Astrocyte (in vitro differentiated cells and primary cell): Measurements from ENCODE around the gene FRMD8. TPM values are rescaled to one million over a fixed set of nuclear protein-coding genes. Genes with fewer than 3 reads are reported as not detected.
"Not testable (repeated sequence)": the region's sequence is repeated elsewhere in the genome, so short reads cannot be mapped to it uniquely, and the experiment has no call there.

Experiments
- DNase-seq: peaks from one replicate; pipeline ENCODE4 v3.0.0-alpha.2; 2010; ENCODE audit warnings: low read depth
- FAIRE-seq: peaks from 2 replicates; lab custom pipeline; 2011; peaks lifted over from hg19 to GRCh38; lab: Jason Lieb, UNC
- H2AFZ ChIP-seq: 2 replicates; pipeline ENCODE4 v1.6.0; 2012; ENCODE audit warnings: low read depth, low read length, inconsistent platforms
- H3K27ac ChIP-seq: 2 replicates; pipeline ENCODE4 v1.5.1; 2011; ENCODE audit warnings: low read depth, low read length, inconsistent platforms
- H3K27me3 ChIP-seq: 2 replicates; pipeline ENCODE4 v1.6.0; 2011; ENCODE audit warnings: low read length, inconsistent platforms; ENCODE audit not compliant: insufficient read depth
- H3K36me3 ChIP-seq: 2 replicates; pipeline ENCODE4 v1.5.1; 2011; ENCODE audit warnings: low read length, inconsistent platforms; ENCODE audit not compliant: insufficient read depth
- H3K4me1 ChIP-seq: 2 replicates; pipeline ENCODE4 v1.5.1; 2011; ENCODE audit warnings: low read length, inconsistent platforms; ENCODE audit not compliant: insufficient read depth
- H3K4me2 ChIP-seq: 2 replicates; pipeline ENCODE4 v1.6.0; 2012; ENCODE audit warnings: low read length, inconsistent platforms
- H3K4me3 ChIP-seq: 2 replicates; pipeline ENCODE4 v1.5.1; 2011; ENCODE audit warnings: low read depth, mild to moderate bottlenecking, low read length, inconsistent platforms; ENCODE audit not compliant: insufficient read depth
- H3K79me2 ChIP-seq: 2 replicates; pipeline ENCODE4 v1.6.0; 2012; ENCODE audit warnings: mild to moderate bottlenecking, low read length, inconsistent platforms; ENCODE audit not compliant: insufficient read depth
- H3K9ac ChIP-seq: 2 replicates; pipeline ENCODE4 v1.6.0; 2012; ENCODE audit warnings: mild to moderate bottlenecking, low read length, inconsistent platforms
- H3K9me3 ChIP-seq: 2 replicates; pipeline ENCODE4 v1.5.1; 2012; ENCODE audit warnings: low read depth, mild to moderate bottlenecking, low read length, inconsistent platforms; ENCODE audit not compliant: insufficient read depth
- H4K20me1 ChIP-seq: 2 replicates; pipeline ENCODE4 v1.6.0; 2012; ENCODE audit warnings: low read length, inconsistent platforms; ENCODE audit not compliant: insufficient read depth
- H3K27ac Mint-ChIP-seq: one replicate; pipeline ENCODE4 v1.8.0; 2021; ENCODE audit warnings: mild to moderate bottlenecking, mixed read lengths; ENCODE audit not compliant: unreplicated experiment
- H3K27me3 Mint-ChIP-seq: one replicate; pipeline ENCODE4 v1.8.0; 2021; ENCODE audit warnings: low read depth, mixed read lengths; ENCODE audit not compliant: unreplicated experiment
- H3K36me3 Mint-ChIP-seq: one replicate; pipeline ENCODE4 v1.8.0; 2021; ENCODE audit warnings: low read depth, mixed read lengths; ENCODE audit not compliant: unreplicated experiment
- H3K4me1 Mint-ChIP-seq: one replicate; pipeline ENCODE4 v1.8.0; 2021; ENCODE audit warnings: low read depth, mixed read lengths; ENCODE audit not compliant: unreplicated experiment
- H3K4me3 Mint-ChIP-seq: one replicate; pipeline ENCODE4 v1.8.0; 2021; ENCODE audit warnings: mild to moderate bottlenecking, moderate library complexity, mixed read lengths; ENCODE audit not compliant: unreplicated experiment
- H3K9me3 Mint-ChIP-seq: one replicate; pipeline ENCODE4 v1.8.0; 2021; ENCODE audit warnings: mild to moderate bottlenecking, mixed read lengths; ENCODE audit not compliant: unreplicated experiment
- CTCF ChIP-seq: IDR thresholded peaks from 2 replicates; pipeline ENCODE4 v1.5.1; 2011; ENCODE audit warnings: low read depth, mild to moderate bottlenecking, inconsistent platforms, low read length, moderate library complexity; ENCODE audit not compliant: insufficient read depth
- EZH2 ChIP-seq: IDR thresholded peaks from 2 replicates; pipeline ENCODE4 v1.6.1; 2012; ENCODE audit warnings: mild to moderate bottlenecking, low read length, inconsistent platforms; ENCODE audit not compliant: insufficient read depth
- total RNA-seq: library from RNA; stranded (reverse); gene quantifications from 2 replicates; pipeline ENCODE4 v1.2.1, GENCODE V29; 2021

Gene FRMD8
- total RNA-seq, 1 donor from 2014 or later: 61.2 TPM

GRCh38 chr11:65448074-65448417 lies 61.6 kb downstream of the FRMD8 start:
- Histone ChIP-seq H4K20me1 (peaks cover 43% of the 10 kb centered on the region), H3K79me2 (peaks cover 12% of the 10 kb centered on the region), H3K27ac (no peak overlapping the region), H3K9me3 (no peaks in the 10 kb centered on the region), H3K27me3 (no peaks in the 10 kb centered on the region), H3K4me1 (peaks cover 5% of the 10 kb centered on the region), H3K9ac (no peak overlapping the region), H3K4me3 (no peak overlapping the region), H3K36me3 (peaks cover 7% of the 10 kb centered on the region), H3K4me2 (no peak overlapping the region), H2AFZ (no peak overlapping the region)
- peaks cover 34% of the 10 kb centered on the region for H3K4me1 Mint-ChIP-seq
- no peak for TF ChIP-seq EZH2
- no peak for TF ChIP-seq CTCF
- no peaks in the 10 kb centered on the region for H3K27me3 Mint-ChIP-seq
- H3K9me3 Mint-ChIP-seq: no peaks in the 10 kb centered on the region
- H3K36me3 Mint-ChIP-seq: peaks cover 7% of the 10 kb centered on the region
- peak; percentile 40 for DNase-seq
- no peak overlapping the region for H3K4me3 Mint-ChIP-seq
- peak overlapping the region; percentile 22 for H3K27ac Mint-ChIP-seq
- FAIRE-seq: no peak

GRCh38 chr11:65448418-65449105 lies 62.1 kb downstream of the FRMD8 start:
- Mint-ChIP-seq H3K27ac (peak overlapping the region; percentile 75), H3K9me3 (no peaks in the 10 kb centered on the region), H3K4me3 (no peak overlapping the region), H3K4me1 (peaks cover 33% of the 10 kb centered on the region), H3K36me3 (peaks cover 10% of the 10 kb centered on the region), H3K27me3 (no peaks in the 10 kb centered on the region)
- no peak for DNase-seq
- FAIRE-seq: no peak
- H3K79me2 ChIP-seq: peaks cover 7% of the 10 kb centered on the region
- H3K36me3 ChIP-seq: peaks cover 3% of the 10 kb centered on the region
- TF ChIP-seq CTCF (no peak), EZH2 (no peak)
- H3K4me3 ChIP-seq: no peak overlapping the region
- H3K27ac ChIP-seq: no peak overlapping the region
- peaks cover 38% of the 10 kb centered on the region for H4K20me1 ChIP-seq
- no peak overlapping the region for H3K4me2 ChIP-seq
- peaks cover 6% of the 10 kb centered on the region for H3K4me1 ChIP-seq
- no peak overlapping the region for H3K9ac ChIP-seq
- no peaks in the 10 kb centered on the region for H3K27me3 ChIP-seq
- no peaks in the 10 kb centered on the region for H3K9me3 ChIP-seq
- H2AFZ ChIP-seq: no peak overlapping the region

GRCh38 chr11:65451301-65451700 lies 64.9 kb downstream of the FRMD8 start:
- H3K4me3 ChIP-seq, FAIRE-seq: not testable (repeated sequence)

GRCh38 chr11:65452259-65452658 lies 65.8 kb downstream of the FRMD8 start:
- peaks cover 24% of the 10 kb centered on the region for H3K4me1 ChIP-seq
- not testable (repeated sequence) for H4K20me1 ChIP-seq, H3K4me2 ChIP-seq, H2AFZ ChIP-seq, H3K27me3 Mint-ChIP-seq, H3K36me3 ChIP-seq, FAIRE-seq, H3K4me3 ChIP-seq, H3K9me3 Mint-ChIP-seq, H3K27me3 ChIP-seq, H3K4me3 Mint-ChIP-seq, H3K9me3 ChIP-seq, DNase-seq, H3K36me3 Mint-ChIP-seq, H3K27ac Mint-ChIP-seq
- H3K9ac ChIP-seq: peak overlapping the region; percentile 17
- H3K4me1 Mint-ChIP-seq: peaks cover 25% of the 10 kb centered on the region
- H3K27ac ChIP-seq: peak overlapping the region; percentile 82
- peaks cover 13% of the 10 kb centered on the region for H3K79me2 ChIP-seq

More at GRCh38 chr11:65451301-65451700, 64.9 kb downstream of the FRMD8 start:
- not testable (repeated sequence) for H3K4me2 ChIP-seq, H3K9me3 Mint-ChIP-seq, H3K27me3 ChIP-seq, H3K27ac ChIP-seq, H3K4me3 Mint-ChIP-seq, DNase-seq, H3K9me3 ChIP-seq, H2AFZ ChIP-seq, H3K36me3 Mint-ChIP-seq, H3K27me3 Mint-ChIP-seq, H3K27ac Mint-ChIP-seq, H3K9ac ChIP-seq, H3K36me3 ChIP-seq
- peaks cover 13% of the 10 kb centered on the region for H3K79me2 ChIP-seq
- peaks cover 24% of the 10 kb centered on the region for H3K4me1 ChIP-seq
- H4K20me1 ChIP-seq: peaks cover 10% of the 10 kb centered on the region
- H3K4me1 Mint-ChIP-seq: peaks cover 23% of the 10 kb centered on the region
